Muscle of leg (tissue), 11 donors: ENCODE results near the gene PACS2. TPM values are rescaled to one million over a fixed set of nuclear protein-coding genes. Genes with fewer than 3 reads are reported as not detected.

Experiments used
- DNase-seq: peaks from one replicate; pipeline ENCODE4 v3.0.0; 2013
- H3K27ac ChIP-seq: one replicate; pipeline ENCODE4 v1.5.1; 2013; ENCODE audit warnings: mild to moderate bottlenecking, low read length, control low read depth
- H3K27me3 ChIP-seq: one replicate; pipeline ENCODE4 v1.6.1; 2013; ENCODE audit warnings: low read length; ENCODE audit not compliant: control insufficient read depth, insufficient read depth
- H3K36me3 ChIP-seq: one replicate; pipeline ENCODE4 v1.6.1; 2013; ENCODE audit warnings: low read length; ENCODE audit not compliant: control insufficient read depth, insufficient read depth
- H3K4me1 ChIP-seq: one replicate; pipeline ENCODE4 v1.6.1; 2013; ENCODE audit warnings: low read length; ENCODE audit not compliant: control insufficient read depth, insufficient read depth
- H3K4me3 ChIP-seq: one replicate; pipeline ENCODE4 v1.5.1; 2013; ENCODE audit warnings: low read length, control low read depth
- H3K9me3 ChIP-seq: replicated peaks from 2 replicates; pipeline ENCODE4 v1.6.1; 2013; ENCODE audit warnings: low read depth, low read length; ENCODE audit not compliant: control insufficient read depth
- WGBS: methylation state at CpG from one replicate; pipeline ENCODE4 v1.1.5; 2013; ENCODE audit warnings: missing lambda C conversion rate; ENCODE audit not compliant: insufficient coverage; 5-methylcytosine and 5-hydroxymethylcytosine counted together
- polyA plus RNA-seq, 8 donors: library from polyadenylated mRNA; unstranded; fragments of 120-200 nt; gene quantifications; one replicate each; pipeline versions ENCODE4 v1.2.1 to v1.2.3, GENCODE V29; 2013; ENCODE audit warnings: inconsistent platforms in 1 of 8, low replicate concordance in 1 of 8; ENCODE audit not compliant: insufficient read length in 8 of 8, insufficient read depth in 1 of 8
- total RNA-seq: library from RNA; stranded (reverse); fragments of 120-200 nt; gene quantifications from one replicate; pipeline ENCODE4 v1.2.4, GENCODE V29; 2013

Gene PACS2
- total and polyA plus RNA-seq, 9 donors = 66.2 to 110 (median 86.5) TPM

DNA sequence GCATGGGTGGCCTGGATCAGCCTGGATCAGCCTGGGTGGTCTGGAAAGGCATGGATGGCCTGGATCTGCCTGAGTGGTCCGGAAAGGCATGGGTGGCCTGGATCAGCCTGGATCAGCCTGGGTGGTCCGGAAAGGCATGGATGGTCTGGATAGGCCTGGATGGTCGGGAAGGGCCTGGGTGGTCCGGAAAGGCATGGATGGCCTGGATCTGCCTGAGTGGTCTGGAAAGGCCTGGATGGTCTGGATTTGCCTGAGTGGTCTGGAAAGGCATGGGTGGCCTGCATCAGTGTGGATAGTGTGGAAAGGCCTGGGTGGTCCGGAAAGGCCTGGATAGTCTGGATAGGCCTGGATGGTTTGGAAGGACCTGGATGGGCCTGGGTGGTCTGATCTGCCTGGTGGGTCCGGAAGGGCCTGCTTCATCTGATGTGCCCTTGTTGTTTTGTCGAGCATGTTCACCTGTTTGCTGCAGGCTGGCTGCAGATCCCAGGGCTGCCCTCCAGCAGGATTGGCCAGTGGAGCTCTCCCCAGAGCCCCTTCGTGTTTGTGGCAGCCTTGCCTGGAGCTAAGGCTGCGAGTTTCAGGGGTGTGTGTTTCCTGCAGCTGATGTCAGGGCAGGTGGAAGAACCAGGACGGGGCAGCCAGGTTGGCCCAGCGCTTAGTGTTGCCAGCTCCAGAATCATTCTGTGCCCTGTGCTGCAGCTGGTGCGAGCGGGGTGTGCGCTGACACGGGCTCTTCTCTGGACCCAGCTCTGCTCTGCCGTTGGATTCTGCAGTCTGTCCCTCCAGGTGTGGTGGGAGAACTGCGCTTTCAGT, 64.5 kb downstream of the PACS2 start:
- H3K27ac ChIP-seq = no peak overlapping the region
- WGBS = 85% methylated on average over 17 of the region's 17 CpGs
- H3K4me1 ChIP-seq = no peaks in the 10 kb centered on the region
- DNase-seq = no peak
- peaks cover 43% of the 10 kb centered on the region for H3K36me3 ChIP-seq
- no peaks in the 10 kb centered on the region for H3K27me3 ChIP-seq
- H3K4me3 ChIP-seq = no peak overlapping the region
- no peaks in the 10 kb centered on the region for H3K9me3 ChIP-seq

DNA sequence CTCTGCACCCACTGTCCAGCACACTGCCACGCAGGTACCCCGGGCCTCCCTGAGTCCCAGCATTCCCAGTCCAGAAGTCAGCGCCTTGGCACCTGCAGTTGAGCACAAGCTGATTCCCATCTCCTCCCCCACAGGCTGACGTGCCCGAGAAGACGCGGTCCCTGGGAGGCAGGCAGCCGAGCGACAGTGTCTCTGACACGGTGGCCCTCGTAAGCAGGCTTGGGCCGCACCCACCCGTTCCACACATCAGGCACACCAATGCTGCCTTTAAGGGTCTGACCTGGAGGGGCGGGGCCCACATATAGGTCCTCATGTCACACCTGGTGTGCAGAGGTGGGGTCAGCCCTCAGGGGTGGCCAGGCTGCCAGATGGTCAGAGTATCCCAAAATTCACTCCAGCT, 65.4 kb downstream of the PACS2 start:
- DNase-seq = no peak
- no peak overlapping the region for H3K4me3 ChIP-seq
- peaks cover 49% of the 10 kb centered on the region for H3K36me3 ChIP-seq
- H3K27ac ChIP-seq = no peak overlapping the region
- H3K27me3 ChIP-seq = no peaks in the 10 kb centered on the region
- H3K9me3 ChIP-seq = no peaks in the 10 kb centered on the region
- H3K4me1 ChIP-seq = peaks cover 7% of the 10 kb centered on the region
- WGBS = 90% methylated on average over 10 of the region's 14 CpGs

DNA sequence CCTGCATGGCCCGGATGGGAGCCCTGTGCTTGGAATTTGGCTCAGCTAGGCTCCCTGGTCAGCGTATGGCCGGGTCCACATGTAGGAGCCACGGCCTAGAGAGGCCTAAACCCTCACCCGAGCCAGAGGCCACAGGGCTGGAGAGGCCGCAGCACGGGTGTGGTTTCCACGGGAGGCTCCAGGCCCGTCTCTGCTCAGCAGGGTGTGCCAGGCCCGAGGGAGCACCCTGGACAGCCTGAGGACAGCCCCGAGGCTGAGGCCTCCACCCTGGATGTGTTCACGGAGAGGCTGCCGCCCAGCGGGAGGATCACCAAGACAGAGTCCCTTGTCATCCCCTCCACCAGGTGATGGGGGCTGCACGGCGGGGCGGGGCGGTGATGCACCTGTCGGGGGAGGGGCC, 66.2 kb downstream of the PACS2 start:
- 82% methylated on average over 17 of the region's 19 CpGs for WGBS
- no peaks in the 10 kb centered on the region for H3K27me3 ChIP-seq
- no peaks in the 10 kb centered on the region for H3K9me3 ChIP-seq
- H3K36me3 ChIP-seq = peaks cover 58% of the 10 kb centered on the region
- peaks cover 15% of the 10 kb centered on the region for H3K4me1 ChIP-seq
- H3K4me3 ChIP-seq = no peak overlapping the region
- DNase-seq = no peak
- H3K27ac ChIP-seq = no peak overlapping the region

DNA sequence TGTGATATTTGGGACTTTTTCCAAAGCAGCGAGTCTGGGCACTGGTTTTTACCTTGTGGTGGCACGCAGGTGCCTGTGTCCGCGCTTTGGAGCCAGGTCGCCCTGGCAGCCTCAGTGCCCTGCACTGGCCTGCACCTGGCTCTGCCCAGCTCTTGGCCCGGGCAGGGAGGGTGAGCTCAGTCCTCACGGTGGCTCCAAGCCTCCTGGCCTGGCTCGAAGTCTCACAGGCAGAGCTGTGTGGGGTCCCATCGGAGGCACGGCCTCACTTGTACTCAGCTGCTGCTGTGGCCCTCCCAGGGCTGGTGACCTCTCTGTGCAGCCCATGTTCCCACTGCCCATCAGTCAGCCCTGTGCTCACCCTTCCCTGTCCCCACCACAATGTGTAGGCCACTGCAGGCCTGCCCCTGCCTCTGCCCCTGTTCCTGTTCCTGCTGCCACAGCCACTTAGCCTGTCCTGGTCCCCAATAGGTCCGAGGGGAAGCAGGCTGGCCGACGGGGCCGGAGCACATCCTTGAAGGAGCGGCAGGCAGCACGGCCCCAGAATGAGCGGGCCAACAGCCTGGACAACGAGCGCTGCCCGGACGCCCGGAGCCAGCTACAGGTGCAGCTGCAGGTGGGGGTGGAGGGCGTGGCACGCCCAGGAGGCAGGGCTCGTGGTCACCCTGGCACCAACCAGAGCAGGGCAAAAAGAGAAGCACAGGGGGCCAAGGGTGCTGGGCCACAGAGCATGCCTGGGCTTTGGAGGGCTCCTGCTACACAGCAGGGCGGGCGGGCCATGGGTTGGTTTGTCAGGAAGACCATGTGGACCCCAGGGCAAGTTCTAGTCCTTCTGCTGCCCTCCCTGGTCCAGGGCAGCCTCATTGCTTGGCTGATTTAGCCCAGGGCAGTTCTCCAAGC, 67.1 kb downstream of the PACS2 start:
- Histone ChIP-seq H3K4me1 (peaks cover 25% of the 10 kb centered on the region), H3K9me3 (no peaks in the 10 kb centered on the region), H3K36me3 (peaks cover 67% of the 10 kb centered on the region), H3K27me3 (no peaks in the 10 kb centered on the region), H3K27ac (no peak overlapping the region), H3K4me3 (no peak overlapping the region)
- WGBS = 88% methylated on average over 27 of the region's 27 CpGs
- DNase-seq = no peak

DNA sequence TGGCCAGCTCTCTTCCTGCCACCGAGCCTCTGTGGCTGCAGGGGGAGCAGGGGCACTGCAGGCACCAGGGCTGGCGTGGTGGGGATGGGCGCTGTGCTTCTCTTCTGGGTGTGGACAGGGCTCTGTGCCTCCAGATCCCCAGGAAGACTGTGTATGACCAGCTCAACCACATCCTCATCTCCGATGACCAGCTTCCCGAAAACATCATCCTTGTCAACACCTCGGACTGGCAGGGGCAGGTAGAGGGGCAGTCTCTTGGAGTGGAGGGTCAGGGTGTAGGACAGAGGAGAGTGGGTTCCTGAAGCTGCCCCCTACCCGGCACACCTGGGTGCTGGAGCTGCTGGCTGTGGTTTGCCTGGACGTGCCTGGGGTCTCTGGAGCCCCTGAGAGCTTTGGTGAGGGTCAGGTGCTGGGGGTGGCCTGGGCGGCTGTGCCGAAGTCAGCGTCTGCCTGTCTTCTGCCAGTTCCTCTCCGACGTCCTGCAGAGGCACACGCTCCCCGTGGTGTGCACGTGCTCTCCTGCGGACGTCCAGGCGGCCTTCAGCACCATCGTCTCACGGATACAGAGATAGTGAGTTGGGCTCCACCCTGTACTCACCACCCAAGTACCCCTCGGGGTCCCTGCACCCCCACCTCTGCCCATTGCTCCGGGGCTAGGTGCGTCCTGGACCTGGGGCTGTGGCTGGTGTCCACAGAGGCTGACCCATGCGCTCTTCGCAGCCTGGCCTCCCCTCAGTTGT, 68.0 kb downstream of the PACS2 start:
- Histone ChIP-seq H3K4me3 (no peak overlapping the region), H3K4me1 (peaks cover 31% of the 10 kb centered on the region), H3K9me3 (no peaks in the 10 kb centered on the region), H3K36me3 (peaks cover 75% of the 10 kb centered on the region), H3K27ac (no peak overlapping the region), H3K27me3 (no peaks in the 10 kb centered on the region)
- no peak for DNase-seq
- 95% methylated on average over 19 of the region's 26 CpGs for WGBS

DNA sequence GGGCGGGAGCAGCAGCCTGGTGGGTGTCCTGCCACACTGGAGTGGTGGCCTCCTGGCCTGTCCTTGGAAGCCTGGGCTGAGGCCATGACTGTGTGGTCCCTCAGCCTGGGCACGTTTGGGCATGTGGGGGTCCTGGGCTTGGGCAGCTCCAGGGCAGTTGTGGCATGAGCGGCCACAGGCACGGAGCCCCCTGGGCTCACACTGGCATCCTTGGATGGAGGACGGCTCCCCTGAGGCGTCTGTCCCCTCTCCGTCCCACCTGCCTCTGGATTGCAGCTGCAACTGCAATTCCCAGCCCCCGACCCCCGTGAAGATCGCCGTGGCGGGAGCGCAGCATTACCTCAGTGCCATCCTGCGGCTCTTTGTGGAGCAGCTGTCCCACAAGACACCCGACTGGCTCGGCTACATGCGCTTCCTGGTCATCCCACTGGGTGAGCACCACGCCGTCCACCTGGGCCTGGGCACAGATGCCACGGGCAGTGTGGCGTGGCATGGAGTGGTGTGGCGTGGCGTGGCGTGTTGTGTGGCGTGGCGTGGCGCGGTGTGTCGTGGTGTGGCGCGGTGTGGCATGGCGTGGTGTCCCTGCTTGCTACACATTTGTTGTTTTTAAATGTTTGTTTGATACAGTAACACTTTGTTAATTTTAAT, 68.7 kb downstream of the PACS2 start:
- 94% methylated on average over 24 of the region's 32 CpGs for WGBS
- Histone ChIP-seq H3K27me3 (no peaks in the 10 kb centered on the region), H3K4me1 (peaks cover 38% of the 10 kb centered on the region), H3K4me3 (no peak overlapping the region), H3K9me3 (no peaks in the 10 kb centered on the region), H3K27ac (no peak overlapping the region), H3K36me3 (peaks cover 76% of the 10 kb centered on the region)
- DNase-seq = no peak

DNA sequence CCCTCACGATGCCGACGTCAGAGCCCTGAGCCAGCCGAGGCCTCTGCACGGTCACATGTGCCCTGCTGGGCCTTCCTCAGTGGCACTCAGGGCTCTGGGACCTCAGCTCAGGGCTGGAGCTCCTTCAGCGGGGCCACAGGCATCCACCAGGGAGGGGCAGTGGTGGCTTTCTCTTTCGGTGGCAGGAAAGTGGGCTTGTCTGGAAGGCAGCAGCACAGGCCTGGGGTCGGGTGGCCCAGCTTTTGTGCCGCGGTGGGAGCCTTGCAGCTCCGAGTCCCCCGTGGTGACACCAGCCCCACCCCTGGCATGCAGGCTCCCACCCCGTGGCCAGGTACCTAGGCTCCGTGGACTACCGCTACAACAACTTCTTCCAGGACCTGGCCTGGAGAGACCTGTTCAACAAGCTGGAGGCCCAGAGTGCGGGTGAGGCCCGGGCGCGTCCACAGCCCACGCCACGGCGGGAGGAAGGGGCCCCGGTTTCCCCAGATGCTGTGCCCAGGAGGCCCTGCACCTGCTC, 69.6 kb downstream of the PACS2 start:
- DNase-seq = no peak
- Histone ChIP-seq H3K27me3 (no peaks in the 10 kb centered on the region), H3K4me3 (no peak overlapping the region), H3K9me3 (no peaks in the 10 kb centered on the region), H3K27ac (no peak overlapping the region), H3K4me1 (peaks cover 46% of the 10 kb centered on the region), H3K36me3 (peaks cover 78% of the 10 kb centered on the region)
- WGBS = 92% methylated on average over 23 of the region's 23 CpGs

DNA sequence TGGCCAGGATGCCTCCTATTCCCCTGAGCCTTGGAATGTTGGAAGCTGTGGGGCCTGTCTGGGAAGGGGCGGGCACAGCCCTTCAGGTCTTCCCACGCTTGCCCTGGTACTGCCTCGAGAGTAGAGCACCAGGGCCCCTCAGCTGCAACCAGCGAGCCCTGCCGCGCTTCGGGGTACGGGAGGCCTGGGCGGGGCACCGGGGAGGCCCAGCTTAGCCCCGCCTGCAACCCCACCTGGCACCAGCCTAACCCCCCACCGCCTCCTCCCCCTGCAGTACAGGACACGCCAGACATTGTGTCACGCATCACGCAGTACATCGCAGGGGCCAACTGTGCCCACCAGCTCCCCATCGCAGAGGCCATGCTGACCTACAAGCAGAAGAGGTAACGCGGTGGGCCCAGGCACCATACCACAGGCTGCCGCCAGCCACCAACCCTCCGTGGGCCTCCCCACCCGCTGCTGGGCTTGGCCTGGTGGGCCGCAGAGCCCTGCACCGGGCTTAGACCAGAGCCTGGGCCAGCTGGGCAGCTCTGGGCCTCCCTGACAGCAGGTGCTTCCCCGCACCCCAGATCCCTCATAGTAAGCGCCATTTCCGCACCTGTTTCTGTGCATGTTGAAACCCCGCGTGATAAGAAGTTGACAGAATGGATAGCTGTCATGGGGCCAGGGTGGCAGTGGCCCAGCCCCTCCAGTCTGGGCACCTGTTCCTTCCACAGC, 70.2 kb downstream of the PACS2 start:
- H3K4me1 ChIP-seq = peaks cover 53% of the 10 kb centered on the region
- H3K27ac ChIP-seq = no peak overlapping the region
- WGBS = 93% methylated on average over 27 of the region's 29 CpGs
- no peaks in the 10 kb centered on the region for H3K27me3 ChIP-seq
- H3K4me3 ChIP-seq = no peak overlapping the region
- peak; percentile 59 for DNase-seq
- H3K36me3 ChIP-seq = peaks cover 81% of the 10 kb centered on the region
- no peaks in the 10 kb centered on the region for H3K9me3 ChIP-seq

DNA sequence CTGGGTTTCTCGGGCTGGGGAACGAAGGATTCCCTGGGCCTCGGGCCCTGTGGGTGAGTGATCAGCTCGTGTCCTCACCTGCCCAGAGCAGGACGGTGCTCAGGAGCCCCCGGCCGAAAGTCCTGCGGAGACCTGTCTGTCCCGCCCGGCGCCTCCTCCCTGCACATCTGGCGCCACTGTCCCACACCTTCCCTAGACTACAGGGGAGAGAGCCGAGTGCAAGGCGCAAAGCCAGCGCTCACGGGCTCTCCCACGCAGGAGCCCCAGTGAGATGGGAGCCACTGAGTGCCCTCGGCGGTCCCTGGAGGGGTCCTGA, 70.7 kb downstream of the PACS2 start:
- Histone ChIP-seq H3K27ac (no peak overlapping the region), H3K36me3 (peaks cover 80% of the 10 kb centered on the region)
- WGBS = 89% methylated on average over 15 of the region's 19 CpGs

More for the DNA sequence above, 70.7 kb downstream of the PACS2 start:
- Histone ChIP-seq H3K9me3 (no peaks in the 10 kb centered on the region), H3K27me3 (no peaks in the 10 kb centered on the region), H3K4me1 (peaks cover 58% of the 10 kb centered on the region), H3K4me3 (no peak overlapping the region)
- no peak for DNase-seq
